HG02678 (cell line): ENCODE data around the gene EVX2.

ENCODE experiments used
- ATAC-seq: cut with Tn5 transposase; IDR thresholded peaks from one replicate; pipeline ENCODE4 v1.9.1; 2021; ENCODE audit warnings: mild to moderate bottlenecking, moderate library complexity; ENCODE audit not compliant: unreplicated experiment

Gene EVX2

DNA sequence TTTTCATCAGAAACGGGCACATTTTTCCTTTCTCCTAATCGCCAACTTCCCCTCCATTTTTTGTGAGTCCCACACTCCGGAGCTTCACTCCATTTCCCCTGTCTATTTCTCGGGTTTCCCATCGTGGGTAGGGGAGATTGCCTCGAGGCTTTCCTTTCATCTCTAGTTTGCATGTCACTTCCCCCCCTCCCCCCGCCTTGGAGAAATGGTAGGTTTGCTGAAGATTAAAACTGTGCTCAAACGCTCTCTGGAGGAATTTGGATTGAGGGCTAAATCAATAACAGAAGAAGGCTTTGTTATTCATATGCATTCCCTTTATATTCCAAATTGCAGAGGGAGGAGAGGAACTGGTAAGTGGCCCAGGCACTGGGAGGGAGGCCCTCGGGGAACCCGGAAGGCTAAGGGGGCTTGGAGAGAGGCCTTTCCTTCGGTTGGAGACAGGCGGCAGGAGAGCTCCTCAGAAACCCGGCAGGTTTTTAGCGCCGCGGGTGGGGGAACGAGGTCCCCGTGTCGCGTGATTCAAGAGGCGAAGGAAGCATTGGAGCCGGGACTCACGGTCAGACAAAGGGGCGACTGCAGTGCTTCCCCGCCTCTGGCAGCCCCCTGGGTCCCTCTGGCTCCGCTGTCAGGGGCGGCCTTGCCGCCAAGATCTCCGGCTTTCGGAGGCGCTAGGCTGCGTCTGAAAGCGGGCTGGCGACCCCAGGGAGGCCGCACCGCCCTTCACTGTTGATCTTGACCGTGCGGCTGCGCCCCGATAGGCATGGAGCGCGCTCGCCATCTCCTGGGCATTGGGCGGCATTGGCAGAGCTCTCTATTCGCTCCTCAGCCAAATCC lies 13.4 kb upstream of the EVX2 start:
- ATAC-seq: peak; percentile 89

- no peak for ATAC-seq
Measured at GRCh38 chr2:176096243-176096985, 12.7 kb upstream of the EVX2 start.

DNA sequence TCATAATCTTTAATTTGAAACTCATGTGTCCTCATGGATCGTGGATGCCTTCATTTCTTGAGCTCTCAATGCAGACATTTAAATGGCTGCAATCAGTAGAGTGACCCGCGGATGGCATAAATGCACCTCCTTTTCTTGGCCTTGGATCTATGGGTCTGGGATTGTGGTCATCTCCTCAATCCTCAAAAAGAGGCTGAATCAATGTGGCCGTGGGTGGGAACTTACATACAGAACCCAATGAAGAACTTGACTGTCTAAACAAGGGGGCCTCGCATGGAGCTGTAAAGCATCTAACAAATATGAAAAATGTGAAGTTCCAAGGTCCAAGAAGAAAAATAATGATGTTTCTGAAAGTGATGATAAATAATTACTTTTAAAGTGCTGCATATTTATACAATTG lies 11.7 kb upstream of the EVX2 start:
- no peak for ATAC-seq

DNA sequence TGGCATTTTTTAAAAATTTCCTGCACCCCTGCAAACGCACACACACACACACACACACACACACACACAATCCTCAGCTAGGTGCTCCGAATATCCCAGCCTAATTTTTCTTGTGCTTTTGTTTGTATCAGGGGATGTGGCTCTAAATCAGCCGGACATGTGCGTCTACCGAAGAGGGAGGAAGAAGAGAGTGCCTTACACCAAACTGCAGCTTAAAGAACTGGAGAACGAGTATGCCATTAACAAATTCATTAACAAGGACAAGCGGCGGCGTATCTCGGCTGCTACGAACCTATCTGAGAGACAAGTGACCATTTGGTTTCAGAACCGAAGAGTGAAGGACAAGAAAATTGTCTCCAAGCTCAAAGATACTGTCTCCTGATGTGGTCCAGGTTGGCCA lies 10.6 kb upstream of the EVX2 start:
- no peak for ATAC-seq

DNA sequence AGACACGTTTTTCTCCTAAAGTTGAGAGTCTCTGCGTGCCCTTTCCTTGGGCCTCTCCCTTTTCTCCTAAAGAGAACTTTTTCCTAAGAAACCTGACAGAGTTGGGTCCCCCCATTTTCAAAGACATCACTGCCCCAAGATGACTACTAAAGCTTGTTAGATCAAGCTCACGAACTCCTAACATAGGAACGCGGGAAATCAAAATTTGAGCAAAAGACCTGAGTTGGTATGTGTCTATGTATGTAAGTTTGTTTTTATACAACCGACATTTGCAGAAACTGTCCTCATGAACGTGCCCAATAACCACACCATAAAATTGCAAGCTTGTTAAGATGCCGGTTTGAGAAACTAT lies 10.1 kb upstream of the EVX2 start:
- no peak for ATAC-seq

DNA sequence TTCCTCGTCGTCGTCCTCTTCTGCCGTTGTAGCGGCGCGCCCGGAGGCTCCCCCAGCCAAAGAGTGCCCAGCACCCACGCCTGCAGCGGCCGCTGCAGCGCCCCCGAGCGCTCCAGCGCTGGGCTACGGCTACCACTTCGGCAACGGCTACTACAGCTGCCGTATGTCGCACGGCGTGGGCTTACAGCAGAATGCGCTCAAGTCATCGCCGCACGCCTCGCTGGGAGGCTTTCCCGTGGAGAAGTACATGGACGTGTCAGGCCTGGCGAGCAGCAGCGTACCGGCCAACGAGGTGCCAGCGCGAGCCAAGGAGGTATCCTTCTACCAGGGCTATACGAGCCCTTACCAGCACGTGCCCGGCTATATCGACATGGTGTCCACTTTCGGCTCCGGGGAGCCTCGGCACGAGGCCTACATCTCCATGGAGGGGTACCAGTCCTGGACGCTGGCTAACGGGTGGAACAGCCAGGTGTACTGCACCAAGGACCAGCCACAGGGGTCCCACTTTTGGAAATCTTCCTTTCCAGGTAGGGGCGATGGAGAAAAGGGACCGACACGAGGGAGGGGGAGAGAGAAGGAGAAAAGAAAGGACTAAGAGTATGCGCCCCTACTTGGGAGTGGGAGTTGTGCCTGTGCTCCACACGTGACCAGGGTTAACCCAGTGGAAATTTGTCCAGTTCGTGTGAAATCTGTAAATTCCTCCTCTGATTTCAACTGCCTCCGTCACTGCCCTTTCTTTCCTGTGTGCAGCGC lies 9.6 kb upstream of the EVX2 start:
- ATAC-seq: no peak

GRCh38 chr2:176092270-176093144 lies 8.7 kb upstream of the EVX2 start, which contains the start of gene HOXD13:
Gene HOXD13 (plus strand): TSS chr2:176092721. CDS start chr2:176092891, 170 bp downstream.
- ATAC-seq: no peak

DNA sequence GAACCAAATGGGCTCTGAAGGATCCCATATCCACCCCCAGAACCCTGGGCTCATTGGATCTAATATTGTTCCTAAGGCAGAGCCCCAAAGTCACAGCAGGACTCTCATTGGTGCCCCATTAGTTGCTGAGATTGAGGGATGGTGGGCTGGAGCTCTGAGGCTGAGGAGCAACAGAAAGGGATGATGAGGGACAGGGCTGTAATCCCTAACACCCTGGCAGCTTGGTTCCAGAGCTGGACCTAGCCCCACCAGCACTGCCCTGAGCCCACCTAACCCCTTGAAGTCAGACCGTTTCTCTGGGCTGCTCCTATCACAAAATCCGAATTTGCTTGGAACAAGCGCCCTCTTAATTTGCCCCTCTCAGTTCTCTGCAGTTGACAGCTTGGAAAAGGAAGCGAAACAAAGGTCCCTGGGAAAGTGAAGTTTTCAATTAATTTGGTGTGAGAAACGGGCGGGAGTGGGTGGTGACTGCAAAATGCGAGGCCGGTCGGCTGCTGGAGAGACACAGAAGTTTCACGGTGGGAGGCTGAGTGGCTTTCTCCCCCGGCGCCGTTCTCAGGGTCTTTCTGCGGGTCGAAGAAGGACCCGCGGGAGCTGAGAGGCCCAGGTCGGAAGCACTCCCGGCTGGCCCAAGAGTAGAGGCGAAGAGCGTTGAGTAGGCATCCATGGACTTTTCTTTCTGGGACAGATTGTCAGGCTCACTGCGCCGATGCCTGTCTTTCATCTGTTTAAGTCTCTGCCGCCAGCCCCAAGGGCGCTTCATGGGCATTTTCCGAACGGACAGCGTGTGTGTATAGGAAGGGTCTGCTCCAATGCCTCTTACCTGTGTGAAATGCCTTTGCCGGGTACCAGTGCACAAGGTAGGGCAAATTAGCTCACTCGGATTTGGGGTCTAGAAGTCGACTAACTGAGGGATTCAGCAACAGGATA lies 7.8 kb upstream of the EVX2 start:
- ATAC-seq: no peak

GRCh38 chr2:176090862-176091261 lies 7.1 kb upstream of the EVX2 start:
- ATAC-seq: no peak

DNA sequence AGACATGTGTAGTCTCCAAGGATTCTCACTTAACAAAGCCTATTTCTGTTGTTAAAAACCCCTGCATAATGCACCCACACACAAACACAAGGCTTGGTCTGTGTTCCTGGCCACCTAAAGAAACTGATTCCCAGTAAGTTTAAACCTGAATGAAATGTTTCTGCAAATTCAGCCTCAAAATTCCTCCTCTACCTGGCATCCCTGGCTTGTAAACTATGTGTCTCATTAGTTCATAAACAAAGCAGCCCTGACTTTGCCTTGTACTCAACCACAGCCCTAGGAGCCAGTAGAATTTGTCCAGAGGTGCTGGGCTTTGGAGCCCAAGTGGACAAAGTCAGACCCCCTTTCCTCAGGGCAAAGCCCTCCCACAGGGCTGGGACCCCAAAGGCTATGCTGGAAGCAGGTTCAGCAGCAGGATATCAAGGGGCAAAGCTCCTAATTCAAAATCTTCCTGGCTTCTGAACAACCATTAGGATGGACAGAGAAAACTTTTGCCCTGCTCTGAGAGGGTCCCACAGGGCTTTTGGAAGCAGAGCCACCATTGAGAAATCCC lies 6.2 kb upstream of the EVX2 start:
- no peak for ATAC-seq

DNA sequence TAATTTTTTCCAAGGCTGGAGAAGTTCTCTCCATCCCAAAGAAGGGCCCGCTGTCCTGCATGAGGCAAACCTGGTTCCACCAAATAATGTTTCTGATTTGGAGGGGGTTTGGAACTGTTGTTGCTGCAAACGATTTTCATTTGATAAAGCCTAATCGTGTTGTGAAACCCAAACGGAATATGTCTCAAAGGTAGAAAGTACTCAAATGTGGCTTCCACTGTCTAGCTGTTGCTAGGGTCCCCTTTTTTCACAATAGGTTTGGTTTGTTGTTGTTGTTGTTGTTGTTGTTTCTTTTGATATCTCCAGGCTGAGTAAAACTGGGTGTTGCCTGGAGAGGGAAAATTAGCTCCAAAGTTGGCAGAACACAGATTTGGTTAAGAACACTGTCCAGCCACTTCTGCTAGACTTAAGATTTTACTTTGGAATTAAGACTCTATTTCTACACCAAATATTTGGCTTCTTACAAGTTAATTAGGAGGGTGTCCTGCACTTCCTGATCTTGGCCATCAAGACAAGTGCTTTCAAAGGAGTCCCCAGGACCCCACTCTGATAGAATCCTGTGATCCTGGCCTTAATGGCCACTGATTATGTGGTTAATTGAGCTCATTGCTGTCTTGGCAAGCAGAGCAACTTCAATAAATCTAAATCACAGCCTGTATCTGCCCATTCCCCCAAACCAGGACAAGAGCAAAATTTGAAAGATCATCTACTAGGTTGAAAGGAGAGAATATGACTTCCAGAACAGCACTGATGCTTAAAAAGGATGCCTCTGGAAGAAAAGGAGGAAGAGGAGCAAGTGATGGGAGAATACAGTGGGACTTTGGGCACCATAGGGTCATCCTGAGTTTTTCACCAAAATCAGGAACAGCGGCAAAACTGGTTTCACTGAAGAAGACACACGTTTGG lies 5.4 kb upstream of the EVX2 start:
- no peak for ATAC-seq

DNA sequence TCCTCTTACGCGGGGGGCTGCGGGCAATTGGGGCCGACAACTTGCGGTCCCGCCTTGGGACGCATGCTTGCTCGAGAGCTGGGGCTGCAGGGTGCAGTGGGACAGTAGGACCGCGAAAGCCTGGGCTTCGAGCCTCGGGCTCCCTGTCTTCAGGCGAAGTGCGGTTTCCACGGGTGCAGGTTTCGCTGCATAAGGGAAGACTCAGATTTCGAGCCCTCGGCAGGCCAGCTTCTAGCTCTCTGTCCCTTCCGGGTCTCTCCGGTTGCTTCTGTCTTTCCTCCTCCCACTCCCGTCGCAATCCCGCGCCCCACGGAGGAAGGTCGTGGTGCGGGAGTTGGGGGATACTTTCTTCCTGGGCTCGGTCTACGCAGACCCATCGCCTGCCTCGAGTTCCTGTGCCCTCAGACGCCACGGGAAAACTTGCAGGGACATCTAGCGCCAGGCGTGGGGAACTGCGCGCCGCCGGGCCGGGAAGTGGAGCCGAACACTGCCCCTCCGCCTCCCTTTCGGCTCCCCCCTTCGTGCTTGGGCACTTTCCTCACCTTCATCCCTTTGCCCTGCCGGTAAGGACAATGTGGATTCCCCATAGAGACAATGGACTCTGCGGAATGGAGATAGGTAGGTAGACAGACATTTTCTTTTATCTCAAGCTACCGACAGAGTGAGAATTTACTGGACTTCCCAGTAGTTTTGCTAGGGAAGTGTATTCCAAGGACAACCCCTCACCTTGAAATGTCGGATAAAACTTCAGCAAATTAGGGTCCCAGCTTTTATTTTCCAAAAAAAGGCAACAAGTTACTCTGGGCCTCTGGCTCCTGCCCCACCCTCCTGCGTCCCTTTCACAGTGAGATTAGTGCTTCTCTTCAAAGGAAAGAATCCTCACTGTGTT lies 4.5 kb upstream of the EVX2 start:
- ATAC-seq: no peak

DNA sequence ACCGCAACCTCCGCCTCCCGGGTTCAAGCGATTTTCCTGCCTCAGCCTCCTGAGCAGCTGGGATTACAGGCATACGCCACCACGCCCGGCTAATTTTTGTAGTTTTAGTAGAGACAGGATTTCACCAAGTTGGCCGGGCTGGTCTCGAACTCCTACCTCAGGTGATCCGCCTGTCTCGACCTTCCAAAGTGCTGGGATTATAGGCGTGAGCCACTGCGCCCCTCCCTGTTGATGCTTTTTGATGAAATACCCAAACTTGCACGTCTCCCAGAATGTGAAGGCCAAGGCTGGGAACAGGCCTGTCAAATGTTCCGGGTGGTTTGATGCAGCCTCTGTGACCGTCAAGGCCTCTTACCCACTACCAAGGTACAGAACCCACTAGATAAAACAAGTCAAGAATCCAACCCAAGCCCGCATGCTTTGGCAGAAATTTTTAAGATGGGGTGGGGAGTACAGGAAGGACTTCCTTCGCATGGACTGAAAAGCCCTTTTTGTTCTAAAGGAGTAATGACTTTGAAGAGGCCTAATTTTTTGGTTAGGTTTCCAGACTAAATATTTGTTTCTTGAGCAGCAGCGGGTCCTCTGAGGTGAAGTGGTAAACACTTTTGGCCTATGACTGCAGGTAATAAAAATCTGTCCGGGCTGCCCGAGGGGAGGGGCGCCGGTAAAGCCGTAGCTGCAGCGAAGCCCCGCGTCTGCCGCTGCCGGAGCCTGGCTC lies 3.7 kb upstream of the EVX2 start:
- no peak for ATAC-seq

GRCh38 chr2:176085861-176086771 lies 2.4 kb upstream of the EVX2 start:
- ATAC-seq: no peak

DNA sequence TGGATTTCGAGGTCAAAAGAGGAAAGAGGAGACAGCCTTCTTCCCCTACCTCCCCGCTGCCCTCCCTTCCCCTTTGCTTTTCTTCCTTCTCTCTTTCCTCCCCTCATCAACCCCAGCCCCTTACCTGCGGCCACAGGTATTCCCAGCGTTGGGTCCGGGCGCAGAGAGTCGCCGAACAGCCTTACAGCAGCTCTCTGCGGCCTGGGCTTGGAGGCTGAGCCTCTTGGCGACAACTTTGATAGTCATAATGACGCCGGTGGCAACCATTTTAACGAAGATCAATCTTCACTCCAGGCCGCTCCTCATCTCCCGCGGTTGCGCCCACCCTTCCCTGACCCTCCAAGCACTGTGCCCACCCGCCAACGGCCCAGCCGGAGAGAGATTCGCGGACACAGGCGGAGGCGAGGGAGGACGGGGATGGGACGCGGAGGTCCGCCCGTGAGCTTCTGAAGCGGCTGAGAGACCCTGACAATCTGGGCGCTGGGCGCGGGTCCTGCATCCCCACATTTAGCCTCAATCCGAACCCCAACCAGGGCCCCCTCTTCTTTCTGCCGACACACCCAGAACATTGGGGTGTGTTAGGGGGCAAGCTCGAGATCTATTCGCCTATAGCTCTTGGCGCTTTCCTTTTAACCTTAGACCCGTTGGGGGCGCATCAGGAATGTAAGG lies 1.5 kb upstream of the EVX2 start:
- no peak for ATAC-seq
